ENCODE data around the gene MED15. TPM values are rescaled to one million over a fixed set of nuclear protein-coding genes. Genes with fewer than 3 reads are reported as not detected.

The MED15 gene
- total RNA-seq, 1 donor from 2014 or later = 84.5 TPM

GRCh38 chr22:20621162-20621561 lies 113.8 kb downstream of the MED15 start:
- no peaks in the 10 kb centered on the region for H3K9me3 Mint-ChIP-seq
- no peak for DNase-seq (ENCODE audit: low read depth, low spot score)
- H3K36me3 Mint-ChIP-seq (ENCODE audit: low read depth) = no peaks in the 10 kb centered on the region
- no peaks in the 10 kb centered on the region for H3K27me3 Mint-ChIP-seq (ENCODE audit: low read depth)
- TF ChIP-seq CTCF (conservative IDR thresholded peaks at IDR 0.05) = no peak
- no peak overlapping the region for H3K4me3 Mint-ChIP-seq
- no peak overlapping the region for H3K27ac Mint-ChIP-seq (ENCODE audit: unreplicated experiment)
- H3K4me1 Mint-ChIP-seq = peaks cover 4% of the 10 kb centered on the region

GRCh38 chr22:20622650-20623339 lies 115.4 kb downstream of the MED15 start:
- no peaks in the 10 kb centered on the region for H3K4me1 Mint-ChIP-seq
- H3K4me3 Mint-ChIP-seq = no peak overlapping the region
- no peaks in the 10 kb centered on the region for H3K36me3 Mint-ChIP-seq (ENCODE audit: low read depth)
- TF ChIP-seq CTCF (conservative IDR thresholded peaks at IDR 0.05) = no peak
- H3K27me3 Mint-ChIP-seq (ENCODE audit: low read depth) = peaks cover 4% of the 10 kb centered on the region
- no peak for DNase-seq (ENCODE audit: low read depth, low spot score)
- H3K9me3 Mint-ChIP-seq = no peaks in the 10 kb centered on the region
- H3K27ac Mint-ChIP-seq (ENCODE audit: unreplicated experiment) = no peak overlapping the region

GRCh38 chr22:20624161-20624616 lies 116.8 kb downstream of the MED15 start:
- DNase-seq (ENCODE audit: low read depth, low spot score) = no peak
- H3K36me3 Mint-ChIP-seq (ENCODE audit: low read depth) = no peaks in the 10 kb centered on the region
- H3K4me3 Mint-ChIP-seq = no peak overlapping the region
- no peaks in the 10 kb centered on the region for H3K4me1 Mint-ChIP-seq
- TF ChIP-seq CTCF (conservative IDR thresholded peaks at IDR 0.05) = no peak
- H3K9me3 Mint-ChIP-seq = no peaks in the 10 kb centered on the region
- peaks cover 4% of the 10 kb centered on the region for H3K27me3 Mint-ChIP-seq (ENCODE audit: low read depth)
- H3K27ac Mint-ChIP-seq (ENCODE audit: unreplicated experiment) = no peak overlapping the region

- Mint-ChIP-seq H3K27me3 (ENCODE audit: low read depth) (peaks cover 4% of the 10 kb centered on the region), H3K4me3 (no peak overlapping the region), H3K27ac (ENCODE audit: unreplicated experiment) (no peak overlapping the region)
Measured at GRCh38 chr22:20625270-20625669, 117.9 kb downstream of the MED15 start.

GRCh38 chr22:20626811-20627210 lies 119.4 kb downstream of the MED15 start:
- no peak for TF ChIP-seq CTCF (conservative IDR thresholded peaks at IDR 0.05)
- no peaks in the 10 kb centered on the region for H3K36me3 Mint-ChIP-seq (ENCODE audit: low read depth)
- H3K9me3 Mint-ChIP-seq = no peaks in the 10 kb centered on the region
- no peaks in the 10 kb centered on the region for H3K4me1 Mint-ChIP-seq
- H3K27ac Mint-ChIP-seq (ENCODE audit: unreplicated experiment) = no peak overlapping the region
- H3K4me3 Mint-ChIP-seq = no peak overlapping the region
- no peak for DNase-seq (ENCODE audit: low read depth, low spot score)
- H3K27me3 Mint-ChIP-seq (ENCODE audit: low read depth) = peaks cover 4% of the 10 kb centered on the region

More at GRCh38 chr22:20625270-20625669, 117.9 kb downstream of the MED15 start:
- no peaks in the 10 kb centered on the region for H3K36me3 Mint-ChIP-seq (ENCODE audit: low read depth)
- DNase-seq (ENCODE audit: low read depth, low spot score) = no peak
- H3K9me3 Mint-ChIP-seq = no peaks in the 10 kb centered on the region
- no peak for TF ChIP-seq CTCF (conservative IDR thresholded peaks at IDR 0.05)
- H3K4me1 Mint-ChIP-seq = no peaks in the 10 kb centered on the region
